ENCODE results near the gene MKX.

Gene MKX

DNA sequence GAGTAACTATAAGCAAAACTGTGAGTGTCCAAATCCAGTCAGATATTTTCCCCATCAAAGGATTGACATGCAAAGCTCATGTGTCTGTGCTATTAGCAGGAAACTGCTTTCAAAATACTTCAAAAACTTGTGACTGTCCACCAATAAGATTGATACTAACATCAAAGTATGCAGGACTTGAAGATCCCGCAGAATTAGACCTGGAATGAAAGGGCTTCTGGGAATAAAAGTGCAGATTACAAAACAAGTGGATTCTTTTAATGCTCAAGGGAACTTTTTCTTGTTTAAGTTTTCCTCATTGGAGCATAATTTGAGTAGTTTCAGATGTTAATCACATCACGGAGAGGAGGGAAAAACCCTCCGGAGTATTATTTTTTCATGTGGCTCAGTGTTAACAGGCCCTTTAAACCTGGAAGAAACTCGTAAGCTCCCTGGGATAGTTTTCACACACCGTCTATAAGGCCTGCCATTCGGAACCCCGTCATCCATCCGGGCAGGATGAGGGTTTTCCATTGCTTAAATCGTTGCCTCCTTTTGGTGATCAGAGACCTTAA is 33.9 kb upstream of the MKX start:
- no peak overlapping the region for H3K27ac ChIP-seq (ENCODE audit: low read depth, low read length)
- DNase-seq, result no peak
- H3K9ac ChIP-seq (ENCODE audit: low read length), result no peak overlapping the region
- no peak overlapping the region for H3K4ac ChIP-seq (ENCODE audit: low read depth, low read length)
- H3K23ac ChIP-seq (ENCODE audit: low read length), result no peak overlapping the region
- H4K5ac ChIP-seq (ENCODE audit: low read length), result no peak overlapping the region
- H2AK5ac ChIP-seq (ENCODE audit: low read length), result no peak overlapping the region
- H3K4me2 ChIP-seq (ENCODE audit: low read length), result no peak overlapping the region
- H3K56ac ChIP-seq (ENCODE audit: low read length), result no peak overlapping the region
- H3K79me2 ChIP-seq (ENCODE audit: control insufficient read depth, insufficient read depth, low read length), result no peaks in the 10 kb centered on the region
- H3K4me1 ChIP-seq (ENCODE audit: control insufficient read depth, low read depth, low read length), result no peaks in the 10 kb centered on the region
- no peak overlapping the region for H4K8ac ChIP-seq (ENCODE audit: low read depth, low read length)
- no peak overlapping the region for H2BK120ac ChIP-seq (ENCODE audit: low read depth, low read length)
- no peak overlapping the region for H3K4me3 ChIP-seq (ENCODE audit: low read length)
- no CpG with 5 or more reads among the region's 9 CpGs for WGBS (ENCODE audit: extremely low coverage, insufficient coverage, low lambda C conversion rate)
- H3K79me1 ChIP-seq (ENCODE audit: low read length), result no peaks in the 10 kb centered on the region
- H2BK5ac ChIP-seq (ENCODE audit: low read length), result no peak overlapping the region
- no peak overlapping the region for H3K18ac ChIP-seq (ENCODE audit: low read length)
- no peak overlapping the region for H2BK15ac ChIP-seq (replicated peaks; ENCODE audit: low read depth)
- H3K27me3 ChIP-seq (ENCODE audit: insufficient read depth, low read length, poor library complexity), result no peaks in the 10 kb centered on the region
- no peaks in the 10 kb centered on the region for H3K36me3 ChIP-seq (ENCODE audit: control insufficient read depth, insufficient read depth, low read length)

DNA sequence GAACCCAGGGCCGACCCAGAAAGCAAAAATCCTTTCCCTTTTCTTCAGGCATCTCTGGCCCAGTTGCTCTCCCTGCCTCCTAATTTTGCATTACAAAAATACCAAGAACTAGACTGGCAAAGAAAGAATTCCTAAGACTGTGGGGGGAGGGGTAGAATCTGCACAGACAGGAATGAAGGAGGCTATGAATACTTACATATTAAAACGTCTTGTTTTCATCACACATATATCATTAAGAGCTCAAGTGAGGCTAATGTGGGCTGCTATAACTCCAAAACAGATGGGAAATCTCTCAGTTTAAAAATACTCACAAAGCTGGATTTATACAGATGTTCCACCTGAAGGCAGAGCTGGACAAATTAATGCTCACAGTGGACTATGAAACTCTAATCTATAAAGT is 29.2 kb upstream of the MKX start:
- Histone ChIP-seq H2AK5ac (ENCODE audit: low read length) (no peak overlapping the region), H2BK15ac (replicated peaks; ENCODE audit: low read depth) (no peak overlapping the region), H2BK120ac (ENCODE audit: low read depth, low read length) (no peak overlapping the region), H3K9ac (ENCODE audit: low read length) (no peak overlapping the region), H3K79me2 (ENCODE audit: control insufficient read depth, insufficient read depth, low read length) (no peaks in the 10 kb centered on the region), H2BK5ac (ENCODE audit: low read length) (no peak overlapping the region), H3K23ac (ENCODE audit: low read length) (no peak overlapping the region), H3K18ac (ENCODE audit: low read length) (no peak overlapping the region), H3K56ac (ENCODE audit: low read length) (no peak overlapping the region), H4K8ac (ENCODE audit: low read depth, low read length) (no peak overlapping the region), H4K5ac (ENCODE audit: low read length) (no peak overlapping the region), H3K4me1 (ENCODE audit: control insufficient read depth, low read depth, low read length) (no peaks in the 10 kb centered on the region), H3K4me2 (ENCODE audit: low read length) (no peak overlapping the region), H3K27me3 (ENCODE audit: insufficient read depth, low read length, poor library complexity) (no peaks in the 10 kb centered on the region), H3K4ac (ENCODE audit: low read depth, low read length) (no peak overlapping the region), H3K36me3 (ENCODE audit: control insufficient read depth, insufficient read depth, low read length) (no peaks in the 10 kb centered on the region), H3K27ac (ENCODE audit: low read depth, low read length) (no peak overlapping the region), H3K4me3 (ENCODE audit: low read length) (no peak overlapping the region), H3K79me1 (ENCODE audit: low read length) (no peaks in the 10 kb centered on the region)
- no CpG with 5 or more reads among the region's 2 CpGs for WGBS (ENCODE audit: extremely low coverage, insufficient coverage, low lambda C conversion rate)
- DNase-seq, result no peak

DNA sequence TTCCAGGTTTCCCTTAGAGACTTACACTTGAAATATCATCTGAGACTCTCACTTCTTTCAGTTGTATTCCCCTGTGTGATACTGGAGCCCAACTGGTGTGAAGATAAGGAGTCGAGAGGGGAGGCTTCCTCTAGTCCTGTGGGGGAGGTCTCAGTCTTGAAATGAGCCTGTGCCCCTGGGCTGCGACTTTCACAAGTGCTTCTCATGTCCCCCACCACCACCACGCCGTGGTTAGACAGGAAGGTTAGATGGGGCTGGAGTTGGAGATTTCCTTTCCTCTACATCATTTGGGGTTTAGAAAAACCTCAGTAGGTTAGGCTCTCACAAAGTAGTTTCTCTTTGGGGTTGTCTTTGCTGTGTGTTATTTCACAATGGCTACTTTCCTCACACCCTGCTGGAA is 25.6 kb upstream of the MKX start:
- Histone ChIP-seq H3K56ac (ENCODE audit: low read length) (no peak overlapping the region), H3K9ac (ENCODE audit: low read length) (no peak overlapping the region), H3K4me3 (ENCODE audit: low read length) (no peak overlapping the region), H2BK15ac (replicated peaks; ENCODE audit: low read depth) (no peak overlapping the region), H4K8ac (ENCODE audit: low read depth, low read length) (no peak overlapping the region), H3K4ac (ENCODE audit: low read depth, low read length) (no peak overlapping the region), H3K79me1 (ENCODE audit: low read length) (no peaks in the 10 kb centered on the region), H2AK5ac (ENCODE audit: low read length) (no peak overlapping the region), H3K27ac (ENCODE audit: low read depth, low read length) (no peak overlapping the region), H3K4me1 (ENCODE audit: control insufficient read depth, low read depth, low read length) (no peaks in the 10 kb centered on the region), H2BK120ac (ENCODE audit: low read depth, low read length) (no peak overlapping the region), H2BK5ac (ENCODE audit: low read length) (no peak overlapping the region), H3K36me3 (ENCODE audit: control insufficient read depth, insufficient read depth, low read length) (no peaks in the 10 kb centered on the region), H3K4me2 (ENCODE audit: low read length) (no peak overlapping the region), H3K79me2 (ENCODE audit: control insufficient read depth, insufficient read depth, low read length) (no peaks in the 10 kb centered on the region), H3K27me3 (ENCODE audit: insufficient read depth, low read length, poor library complexity) (no peaks in the 10 kb centered on the region), H4K5ac (ENCODE audit: low read length) (no peak overlapping the region), H3K18ac (ENCODE audit: low read length) (no peak overlapping the region), H3K23ac (ENCODE audit: low read length) (no peak overlapping the region)
- DNase-seq, result peak; percentile 68
- no CpG with 5 or more reads among the region's 4 CpGs for WGBS (ENCODE audit: extremely low coverage, insufficient coverage, low lambda C conversion rate)

DNA sequence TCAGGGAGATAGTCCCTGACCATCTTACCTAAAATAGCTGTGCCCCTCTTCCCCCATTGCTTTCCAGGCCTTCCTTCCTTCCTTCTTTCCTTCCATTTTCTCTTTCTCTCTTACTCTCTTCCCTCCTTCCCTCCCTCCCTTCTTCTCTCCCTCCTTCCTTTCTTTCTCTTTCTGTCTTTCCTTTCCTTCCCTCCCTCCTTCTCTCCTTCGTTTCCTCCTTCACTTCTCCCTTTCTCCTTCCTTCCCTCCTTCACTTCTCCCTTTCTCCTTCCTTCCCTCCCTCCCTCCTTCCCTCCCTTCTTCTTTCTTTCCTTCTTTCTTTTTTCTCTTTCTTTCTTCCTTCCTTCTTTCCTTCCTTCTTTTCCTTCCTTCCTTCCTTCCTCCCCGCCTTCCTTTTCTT is 24.6 kb upstream of the MKX start:
- no peak overlapping the region for H2BK15ac ChIP-seq (replicated peaks; ENCODE audit: low read depth)
- no peaks in the 10 kb centered on the region for H3K79me2 ChIP-seq (ENCODE audit: control insufficient read depth, insufficient read depth, low read length)
- no peaks in the 10 kb centered on the region for H3K79me1 ChIP-seq (ENCODE audit: low read length)
- no peak overlapping the region for H3K9ac ChIP-seq (ENCODE audit: low read length)
- no peak overlapping the region for H3K56ac ChIP-seq (ENCODE audit: low read length)
- H3K27me3 ChIP-seq (ENCODE audit: insufficient read depth, low read length, poor library complexity), result no peaks in the 10 kb centered on the region
- H3K4me2 ChIP-seq (ENCODE audit: low read length), result no peak overlapping the region
- no peak overlapping the region for H3K18ac ChIP-seq (ENCODE audit: low read length)
- no peak overlapping the region for H2AK5ac ChIP-seq (ENCODE audit: low read length)
- 100% methylated on average over 1 of the region's 2 CpGs for WGBS (ENCODE audit: extremely low coverage, insufficient coverage, low lambda C conversion rate)
- H3K4me3 ChIP-seq (ENCODE audit: low read length), result no peak overlapping the region
- H3K23ac ChIP-seq (ENCODE audit: low read length), result no peak overlapping the region
- H3K36me3 ChIP-seq (ENCODE audit: control insufficient read depth, insufficient read depth, low read length), result no peaks in the 10 kb centered on the region
- no peak for DNase-seq
- H2BK5ac ChIP-seq (ENCODE audit: low read length), result no peak overlapping the region
- no peak overlapping the region for H4K8ac ChIP-seq (ENCODE audit: low read depth, low read length)
- no peak overlapping the region for H4K5ac ChIP-seq (ENCODE audit: low read length)
- H3K4ac ChIP-seq (ENCODE audit: low read depth, low read length), result no peak overlapping the region
- H3K4me1 ChIP-seq (ENCODE audit: control insufficient read depth, low read depth, low read length), result no peaks in the 10 kb centered on the region
- no peak overlapping the region for H2BK120ac ChIP-seq (ENCODE audit: low read depth, low read length)
- H3K27ac ChIP-seq (ENCODE audit: low read depth, low read length), result no peak overlapping the region

DNA sequence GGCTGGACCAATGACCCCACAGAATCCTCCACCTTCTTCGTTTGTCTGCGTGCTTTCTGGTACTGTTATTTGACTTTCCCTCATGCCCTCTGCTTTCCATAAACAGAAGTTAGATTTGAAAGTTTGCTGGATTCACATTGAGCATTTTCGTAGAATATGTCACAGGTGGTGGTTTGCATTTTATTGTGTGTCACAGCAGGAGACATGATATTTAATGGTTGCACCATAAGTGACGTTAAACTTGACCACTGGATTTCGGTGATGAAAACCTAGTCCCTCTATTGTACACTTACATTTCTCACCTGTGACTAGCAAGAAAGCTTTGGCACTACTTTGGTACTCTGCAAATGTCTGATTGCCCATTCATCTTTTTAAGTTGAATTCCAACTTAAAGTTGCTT is 15.2 kb upstream of the MKX start:
- H3K9ac ChIP-seq (ENCODE audit: low read length), result no peak overlapping the region
- H3K4ac ChIP-seq (ENCODE audit: low read depth, low read length), result no peak overlapping the region
- no CpG with 5 or more reads among the region's 5 CpGs for WGBS (ENCODE audit: extremely low coverage, insufficient coverage, low lambda C conversion rate)

More for the DNA sequence above, 15.2 kb upstream of the MKX start:
- no peaks in the 10 kb centered on the region for H3K79me1 ChIP-seq (ENCODE audit: low read length)
- H3K4me1 ChIP-seq (ENCODE audit: control insufficient read depth, low read depth, low read length), result no peaks in the 10 kb centered on the region
- DNase-seq, result no peak
- no peak overlapping the region for H3K4me2 ChIP-seq (ENCODE audit: low read length)
- no peak overlapping the region for H4K8ac ChIP-seq (ENCODE audit: low read depth, low read length)
- H3K36me3 ChIP-seq (ENCODE audit: control insufficient read depth, insufficient read depth, low read length), result no peaks in the 10 kb centered on the region
- no peak overlapping the region for H3K18ac ChIP-seq (ENCODE audit: low read length)
- no peak overlapping the region for H2BK120ac ChIP-seq (ENCODE audit: low read depth, low read length)
- H2BK15ac ChIP-seq (replicated peaks; ENCODE audit: low read depth), result no peak overlapping the region
- H3K79me2 ChIP-seq (ENCODE audit: control insufficient read depth, insufficient read depth, low read length), result no peaks in the 10 kb centered on the region
- H3K4me3 ChIP-seq (ENCODE audit: low read length), result no peak overlapping the region
- no peak overlapping the region for H3K56ac ChIP-seq (ENCODE audit: low read length)
- no peak overlapping the region for H2BK5ac ChIP-seq (ENCODE audit: low read length)
- H3K27me3 ChIP-seq (ENCODE audit: insufficient read depth, low read length, poor library complexity), result no peaks in the 10 kb centered on the region
- no peak overlapping the region for H3K23ac ChIP-seq (ENCODE audit: low read length)
- no peak overlapping the region for H3K27ac ChIP-seq (ENCODE audit: low read depth, low read length)
- H2AK5ac ChIP-seq (ENCODE audit: low read length), result no peak overlapping the region
- no peak overlapping the region for H4K5ac ChIP-seq (ENCODE audit: low read length)
